GM19043 (cell line): ENCODE measurements around the gene PDPK1.
"Not testable (repeated sequence)": the region's sequence is repeated elsewhere in the genome, so short reads cannot be mapped to it uniquely, and the experiment has no call there.

ENCODE experiments used
- ATAC-seq: cut with Tn5 transposase; IDR thresholded peaks from one replicate; pipeline ENCODE4 v1.9.1; 2021; ENCODE audit warnings: low read depth; ENCODE audit not compliant: unreplicated experiment

PDPK1 gene

DNA sequence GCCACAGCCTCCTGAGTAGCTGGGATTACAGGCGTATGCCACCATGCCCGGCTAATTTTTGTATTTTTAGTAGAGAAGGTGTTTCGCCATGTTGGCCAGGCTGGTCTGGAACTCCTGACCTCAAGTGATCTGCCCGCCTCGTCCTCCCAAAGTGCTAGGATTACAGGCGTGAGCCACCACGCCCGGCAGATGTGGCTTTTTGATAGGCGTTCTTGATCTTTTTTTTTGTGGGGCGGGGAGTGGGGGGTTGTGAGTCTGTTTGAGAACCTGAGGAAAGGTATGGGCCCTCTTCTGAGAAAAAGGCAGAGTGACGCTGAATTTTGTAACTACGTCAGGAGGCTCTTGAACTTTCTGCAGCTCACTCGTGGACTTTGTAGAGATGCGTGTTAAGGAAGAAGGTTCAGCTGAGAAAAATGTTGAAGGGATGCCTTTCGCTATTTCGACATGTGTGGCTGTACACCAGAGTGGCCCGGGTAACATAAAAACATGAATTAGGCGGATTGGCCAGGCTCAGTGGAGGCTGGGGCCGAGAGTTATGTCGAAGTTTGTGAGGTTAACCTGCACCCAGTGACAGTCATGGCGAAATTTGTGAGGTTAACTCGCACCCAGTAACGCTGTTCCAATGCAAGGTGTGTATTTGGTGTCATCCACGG is 1.5 kb downstream of the PDPK1 start:
- ATAC-seq: not testable (repeated sequence)

DNA sequence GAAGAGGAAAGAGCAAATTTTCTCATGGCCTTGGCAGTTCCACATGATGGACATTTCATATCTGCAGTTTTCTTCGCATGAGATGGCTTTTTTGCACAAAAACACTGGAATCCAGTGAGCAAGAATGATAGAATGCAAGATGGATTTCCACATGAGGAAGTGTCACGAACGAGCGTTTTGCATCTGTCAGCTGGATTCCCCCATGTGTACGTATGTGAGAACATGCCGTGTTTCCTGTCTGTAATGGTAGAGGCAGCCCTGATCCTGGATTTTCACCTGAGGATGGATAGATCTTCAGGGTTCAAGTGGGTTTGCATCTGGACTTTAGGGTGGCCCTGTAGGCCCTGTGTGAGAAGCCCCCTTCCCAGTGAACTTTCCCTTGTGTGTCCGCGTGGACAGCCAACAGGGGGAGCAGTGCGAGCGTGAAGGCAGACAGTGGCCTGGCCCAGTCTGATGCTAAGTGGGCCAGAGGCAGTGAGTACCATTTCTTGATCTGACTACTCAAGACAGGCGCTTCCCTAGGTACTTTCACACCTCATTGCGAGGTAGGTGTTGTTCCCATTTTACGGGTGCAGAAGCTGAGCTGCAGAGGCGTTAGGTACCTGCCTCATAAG is 2.1 kb downstream of the PDPK1 start:
- ATAC-seq: not testable (repeated sequence)

DNA sequence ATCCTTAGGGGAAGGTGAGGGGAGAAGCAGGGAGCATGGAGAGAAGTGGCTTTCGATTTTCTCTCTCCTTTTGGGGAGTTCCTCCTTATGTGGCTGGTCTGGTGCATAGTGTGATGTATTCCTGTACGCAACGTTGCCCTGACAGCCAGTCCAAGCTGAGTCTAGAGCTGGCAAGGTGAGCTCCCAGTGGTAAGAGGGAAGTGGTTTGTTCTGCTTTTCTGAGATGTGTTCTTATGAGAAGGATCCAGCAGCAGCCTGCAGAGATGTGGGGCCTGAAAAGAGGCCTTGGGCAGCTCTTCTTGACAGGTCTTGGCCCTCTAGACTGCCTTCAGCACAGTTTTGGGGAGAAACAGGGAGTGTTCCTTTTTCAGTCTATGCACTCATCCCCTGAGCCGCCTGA is 3.1 kb downstream of the PDPK1 start:
- ATAC-seq: not testable (repeated sequence)

DNA sequence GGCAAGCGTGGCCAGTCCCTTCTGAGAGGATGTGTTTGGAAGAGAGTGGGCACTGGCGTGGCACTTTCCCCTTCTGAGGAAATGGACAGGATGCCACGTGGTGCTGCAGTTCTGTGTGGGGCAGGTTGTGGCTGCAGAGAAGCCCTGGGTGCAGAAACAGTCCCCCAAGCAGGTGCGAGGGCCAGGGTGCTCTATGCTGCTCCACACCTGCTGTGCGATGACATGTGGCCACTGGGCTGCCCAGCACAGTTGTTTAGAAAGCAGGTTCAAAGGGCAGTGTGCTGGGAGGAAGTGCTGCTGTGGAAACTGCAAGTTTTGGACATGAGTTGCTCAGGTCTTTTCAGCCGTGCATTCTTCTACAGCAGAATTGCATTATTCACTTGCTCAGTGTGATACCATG is 3.6 kb downstream of the PDPK1 start:
- not testable (repeated sequence) for ATAC-seq

DNA sequence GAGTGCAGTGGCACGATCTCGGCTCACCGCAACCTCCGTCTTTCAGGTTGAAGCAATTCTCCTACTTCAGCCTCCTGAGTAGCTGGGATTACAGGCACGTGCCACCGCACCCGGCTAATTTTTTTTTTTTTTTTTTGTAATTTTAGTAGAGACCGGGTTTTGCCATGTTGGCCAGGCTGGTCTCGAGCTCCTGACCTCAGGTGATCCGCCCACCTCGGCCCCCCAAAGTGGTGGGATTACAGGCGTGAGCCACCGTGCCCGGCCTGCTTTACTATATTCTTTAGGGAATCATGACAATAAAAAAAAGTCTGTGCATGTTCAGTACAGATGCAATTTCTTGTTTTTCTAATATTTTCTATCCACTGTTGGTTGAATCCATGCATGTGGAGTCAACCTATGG is 6.0 kb downstream of the PDPK1 start:
- not testable (repeated sequence) for ATAC-seq

DNA sequence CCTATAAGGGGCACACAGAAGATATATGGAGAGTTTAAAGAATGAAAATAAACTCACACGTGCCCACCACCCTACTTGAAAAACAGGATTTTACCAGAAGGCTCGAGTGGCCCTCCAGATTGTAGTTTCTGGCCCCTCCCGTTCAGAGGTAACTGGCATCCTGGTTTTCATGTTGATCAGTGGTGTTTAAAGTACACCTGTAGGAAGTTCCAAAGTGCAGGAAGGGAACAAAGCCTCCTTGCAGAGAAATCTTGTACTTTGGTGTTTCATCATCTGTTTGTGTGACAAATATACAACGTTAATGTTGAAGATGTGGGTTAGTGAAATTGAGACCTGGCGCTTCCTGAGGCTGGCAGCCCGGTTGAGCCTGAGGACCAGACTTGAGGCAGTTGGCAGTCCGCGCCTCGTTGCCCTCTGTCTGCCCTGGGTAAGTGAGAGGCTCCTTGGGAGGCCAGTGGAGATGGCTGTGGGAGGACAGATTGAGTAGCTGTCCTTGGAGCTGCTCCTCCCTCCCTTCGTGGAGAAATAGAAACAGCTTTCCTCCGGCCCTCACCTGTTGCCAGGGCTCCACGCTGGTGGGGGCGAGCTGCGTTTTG is 12.6 kb downstream of the PDPK1 start:
- ATAC-seq: not testable (repeated sequence)

DNA sequence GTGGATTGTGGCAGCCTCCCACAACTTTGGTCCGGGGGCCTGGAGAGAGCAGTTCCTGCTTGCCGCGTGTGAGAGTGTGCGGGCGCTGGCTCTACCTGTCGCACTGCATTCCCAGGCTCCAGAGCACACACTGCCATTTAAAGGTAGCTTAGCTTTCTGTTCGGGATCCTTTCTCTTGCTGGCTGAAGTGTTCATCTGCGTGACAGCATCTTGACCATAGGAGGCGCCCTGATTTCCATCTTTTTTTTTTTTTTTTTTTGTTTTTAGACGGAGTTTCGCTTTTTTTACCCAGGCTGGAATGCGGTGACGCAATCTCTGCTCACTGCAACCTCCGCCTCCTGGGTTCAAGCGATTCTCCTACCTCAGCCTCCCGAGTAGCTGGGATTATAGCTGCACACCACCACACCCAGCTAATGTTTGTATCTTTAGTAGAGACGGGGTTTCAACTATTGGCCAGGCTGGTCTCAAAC is 13.6 kb downstream of the PDPK1 start:
- not testable (repeated sequence) for ATAC-seq

DNA sequence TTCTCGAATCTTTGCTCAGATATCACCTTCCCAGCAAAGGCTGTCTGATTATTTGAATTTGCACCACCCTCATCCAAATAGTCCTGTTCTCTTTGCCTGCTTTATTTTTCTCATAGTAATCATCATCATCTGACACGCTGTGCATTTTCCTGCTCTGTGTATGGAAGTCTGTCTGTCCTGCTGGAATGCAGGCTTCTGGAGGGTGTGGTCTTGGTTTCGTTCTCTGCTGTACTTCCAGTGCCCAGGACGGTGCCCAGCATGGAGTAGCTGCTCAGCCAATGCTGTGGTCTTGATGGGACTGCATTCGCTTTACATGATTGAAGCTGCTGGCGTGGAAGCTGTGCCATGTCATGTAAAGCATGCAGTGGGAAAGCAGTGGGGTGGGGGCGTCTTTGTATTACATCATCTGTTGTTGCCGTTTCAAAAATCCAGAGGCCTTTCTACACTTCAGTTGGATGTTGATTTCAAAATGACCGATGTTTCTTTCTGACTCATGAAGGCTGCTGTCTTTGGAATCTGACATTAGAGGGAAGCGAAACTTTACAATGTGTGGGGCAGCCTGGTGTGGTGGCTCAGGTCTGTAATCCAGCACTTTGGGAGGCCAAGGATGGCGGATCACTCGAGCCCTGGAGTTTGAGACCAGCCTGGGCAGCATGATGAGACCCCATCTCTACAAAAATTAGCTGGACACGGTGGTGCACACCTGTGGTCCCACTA is 17.0 kb downstream of the PDPK1 start:
- ATAC-seq: not testable (repeated sequence)

DNA sequence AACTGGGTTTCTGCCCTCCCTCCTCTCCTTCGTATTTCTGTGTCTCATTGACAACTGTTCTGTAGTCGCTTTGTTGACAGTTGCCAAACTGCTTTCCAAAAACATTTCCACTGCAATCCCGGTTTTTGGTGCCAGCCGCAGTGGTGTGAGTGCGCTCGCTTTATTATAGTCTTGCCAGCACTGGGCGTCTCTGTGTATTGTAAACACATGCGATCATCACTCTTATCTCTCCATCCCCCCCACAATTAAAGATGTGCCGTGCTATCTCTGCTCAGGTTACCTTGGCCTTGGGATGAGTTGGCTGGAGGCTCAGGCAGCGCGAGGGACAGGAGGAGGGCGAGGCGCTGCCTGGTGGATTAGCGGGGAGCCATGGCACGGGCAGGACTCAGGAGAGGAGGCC is 19.3 kb downstream of the PDPK1 start:
- ATAC-seq: not testable (repeated sequence)

DNA sequence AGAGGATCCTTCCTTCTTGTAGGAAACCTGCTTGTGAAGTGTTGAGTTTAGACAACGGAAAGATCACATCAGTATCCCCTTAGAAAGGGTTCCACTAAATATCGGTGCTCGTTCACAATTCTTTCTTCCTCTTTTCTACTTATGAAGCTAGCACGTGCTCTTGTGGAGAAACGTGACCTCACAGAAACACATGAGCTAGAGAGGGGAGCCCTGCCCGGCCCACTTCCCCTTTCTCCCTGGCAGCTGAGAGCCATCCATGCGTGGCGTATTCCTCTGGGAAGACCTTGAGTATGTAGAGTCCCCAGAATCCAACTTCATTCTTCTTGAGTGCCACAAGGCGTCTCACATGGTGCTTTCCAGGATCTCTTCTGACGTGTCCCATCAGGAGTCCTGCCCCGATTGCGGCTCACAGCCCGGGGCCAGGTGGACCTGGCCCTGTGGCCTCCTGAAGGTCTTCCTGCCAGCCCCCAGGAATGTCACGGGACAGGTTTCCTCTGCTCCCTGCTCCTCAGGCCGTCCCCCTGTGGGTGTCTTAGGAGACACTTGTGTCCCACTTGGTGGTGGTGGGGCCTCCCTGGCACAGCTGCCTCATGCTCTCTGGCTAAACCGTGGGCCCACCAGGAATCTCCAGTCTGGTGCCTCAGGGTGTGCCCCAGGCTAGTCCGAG is 22.4 kb downstream of the PDPK1 start:
- ATAC-seq: not testable (repeated sequence)

DNA sequence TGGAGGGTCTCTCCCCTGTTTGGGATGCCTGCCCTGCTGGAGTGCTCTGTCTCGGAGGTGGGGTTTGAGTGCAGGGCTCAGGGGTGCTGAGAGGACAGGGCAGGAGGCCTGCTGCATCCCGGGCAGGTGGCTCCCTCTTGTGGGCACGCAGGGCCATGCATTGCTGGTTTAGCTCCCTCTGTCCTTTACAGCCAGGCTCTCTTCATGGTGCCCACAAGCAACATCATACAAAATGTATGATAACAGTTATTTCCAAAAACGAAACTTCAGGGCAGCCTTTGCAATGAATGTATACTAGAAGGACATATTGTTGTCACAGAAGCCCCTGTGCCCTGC is 22.9 kb downstream of the PDPK1 start:
- ATAC-seq: not testable (repeated sequence)

DNA sequence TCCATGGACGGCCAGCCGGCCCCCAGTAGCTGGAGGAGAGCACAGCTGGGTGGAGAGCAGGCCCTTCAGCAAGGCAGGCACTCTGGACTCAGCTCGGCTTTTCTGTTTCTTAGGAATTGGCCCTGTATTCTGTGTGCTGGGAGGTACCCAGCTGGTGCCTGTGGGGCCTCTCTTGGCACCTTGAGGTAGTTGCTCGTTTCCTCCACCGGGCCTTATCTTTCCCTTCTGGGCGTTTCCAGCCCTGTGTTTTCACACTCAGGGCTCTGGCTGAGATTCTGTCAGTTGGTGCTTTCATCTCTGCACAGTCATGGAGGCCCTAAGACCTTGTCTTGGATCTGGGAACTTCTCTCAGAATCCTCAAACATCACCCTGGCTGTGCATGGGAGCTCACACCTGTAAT is 29.7 kb downstream of the PDPK1 start:
- not testable (repeated sequence) for ATAC-seq

DNA sequence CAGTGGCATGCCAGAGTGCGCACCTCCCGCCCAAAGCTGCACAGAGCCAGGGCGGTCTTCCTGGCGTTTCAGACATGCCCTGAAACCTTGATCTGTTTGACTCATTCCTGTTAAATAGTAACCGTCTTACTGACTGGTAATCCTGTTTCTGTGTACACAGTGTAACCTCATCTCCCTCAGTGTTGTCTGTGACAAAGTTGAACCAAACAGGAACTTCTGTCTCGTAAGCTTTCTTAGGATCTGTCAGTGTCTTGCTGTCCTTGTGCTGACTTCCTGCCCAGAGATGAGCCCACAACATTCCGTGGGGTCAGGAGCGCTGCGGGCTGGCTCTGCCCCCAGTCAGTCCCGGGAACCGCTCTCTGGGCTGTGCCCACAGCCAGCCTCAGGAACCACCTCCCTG is 30.8 kb downstream of the PDPK1 start:
- not testable (repeated sequence) for ATAC-seq

DNA sequence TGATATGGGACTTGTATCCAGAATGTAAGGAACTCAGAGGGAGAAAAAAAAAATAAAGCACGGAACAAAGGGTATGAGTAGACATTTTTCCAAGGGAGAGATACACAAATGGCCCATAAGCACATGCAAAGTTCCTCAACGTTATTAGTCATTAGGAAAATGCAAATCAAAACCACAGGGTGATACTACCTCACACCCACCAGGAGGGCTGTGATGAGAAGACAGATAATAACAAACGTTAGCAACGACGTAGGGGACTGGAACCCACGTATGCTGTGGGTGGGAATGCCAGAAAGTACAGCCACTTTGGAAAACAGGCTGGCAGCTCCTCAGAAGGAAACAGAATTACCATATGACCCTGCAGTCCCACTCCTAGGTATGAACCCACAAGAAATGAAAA is 34.9 kb downstream of the PDPK1 start:
- ATAC-seq: not testable (repeated sequence)

DNA sequence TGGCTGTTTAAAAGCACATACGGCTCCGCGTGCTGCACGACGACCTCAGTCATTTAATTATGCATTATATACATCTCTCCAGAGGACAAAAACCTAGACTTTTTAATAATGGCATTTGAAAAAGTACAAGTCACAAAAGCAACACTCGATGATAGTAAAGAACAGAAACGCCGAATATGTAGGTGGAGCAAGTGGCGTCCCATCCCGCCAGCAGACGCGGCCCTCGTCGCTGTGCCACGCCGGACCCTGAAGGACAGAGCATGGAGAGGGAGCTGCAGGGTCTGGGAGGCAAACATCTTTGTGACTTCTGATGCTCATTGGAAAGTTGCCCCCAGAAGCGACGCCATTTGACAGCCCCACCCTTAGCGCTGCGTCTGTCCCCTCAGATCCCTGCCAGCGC is 38.0 kb downstream of the PDPK1 start:
- ATAC-seq: not testable (repeated sequence)

DNA sequence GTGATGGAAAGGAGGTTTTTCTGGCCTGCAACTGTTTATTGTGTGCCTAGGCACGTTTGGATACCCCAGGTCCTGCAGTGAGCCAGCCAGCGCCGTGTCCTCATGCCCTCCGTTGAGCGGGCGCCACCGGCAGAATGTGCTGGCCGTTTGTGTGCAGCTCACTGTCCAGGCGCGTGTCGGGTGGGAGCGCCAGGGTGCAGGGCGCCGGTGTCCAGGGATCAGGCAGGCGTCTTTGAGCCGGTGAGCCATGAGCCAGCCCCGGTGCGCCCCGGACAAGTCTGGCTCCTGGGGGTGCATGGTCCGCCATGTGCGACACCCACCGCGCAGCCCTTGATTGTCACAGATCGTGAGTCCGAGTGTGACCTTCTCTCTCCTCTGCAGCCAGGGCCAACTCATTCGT is 39.2 kb downstream of the PDPK1 start:
- ATAC-seq: not testable (repeated sequence)

DNA sequence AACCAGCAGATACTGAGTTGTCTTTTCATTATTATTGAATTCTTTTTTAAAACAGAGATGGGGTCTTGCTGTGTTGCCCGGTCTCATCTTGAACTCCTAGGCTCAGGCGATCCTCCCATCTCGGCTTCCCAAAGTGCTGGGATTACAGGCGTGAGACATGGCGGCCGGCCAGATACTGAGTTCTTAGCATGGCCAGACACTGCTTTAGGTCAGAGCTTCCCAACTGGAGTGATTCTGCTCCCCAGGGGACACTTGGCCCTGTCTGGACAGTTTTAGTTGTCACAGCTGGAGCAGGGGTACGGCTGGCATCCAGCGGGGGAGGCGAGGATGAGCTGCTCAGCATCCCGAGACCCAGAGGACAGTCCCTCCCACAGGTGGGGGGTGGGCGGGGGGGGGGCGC is 41.1 kb downstream of the PDPK1 start:
- not testable (repeated sequence) for ATAC-seq

DNA sequence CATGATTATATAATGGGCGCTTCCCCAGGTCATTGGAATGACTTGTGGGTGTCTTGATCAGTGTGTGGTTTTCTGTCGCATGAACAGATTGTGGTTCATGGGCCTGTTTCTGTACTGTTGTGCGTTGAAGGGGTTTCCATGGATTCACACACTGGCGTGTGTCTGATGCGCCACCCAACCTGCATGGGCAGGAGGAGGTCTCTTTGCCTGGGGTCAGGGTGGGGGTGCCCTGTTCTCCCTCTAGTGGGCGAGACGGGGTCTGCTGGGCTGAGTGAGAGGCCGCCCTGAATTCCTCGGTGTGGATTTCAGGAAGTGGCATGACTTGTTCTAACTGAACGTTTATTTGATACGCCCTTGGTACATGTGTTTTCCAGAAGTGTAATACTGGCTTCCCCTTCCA is 42.3 kb downstream of the PDPK1 start:
- ATAC-seq: not testable (repeated sequence)

DNA sequence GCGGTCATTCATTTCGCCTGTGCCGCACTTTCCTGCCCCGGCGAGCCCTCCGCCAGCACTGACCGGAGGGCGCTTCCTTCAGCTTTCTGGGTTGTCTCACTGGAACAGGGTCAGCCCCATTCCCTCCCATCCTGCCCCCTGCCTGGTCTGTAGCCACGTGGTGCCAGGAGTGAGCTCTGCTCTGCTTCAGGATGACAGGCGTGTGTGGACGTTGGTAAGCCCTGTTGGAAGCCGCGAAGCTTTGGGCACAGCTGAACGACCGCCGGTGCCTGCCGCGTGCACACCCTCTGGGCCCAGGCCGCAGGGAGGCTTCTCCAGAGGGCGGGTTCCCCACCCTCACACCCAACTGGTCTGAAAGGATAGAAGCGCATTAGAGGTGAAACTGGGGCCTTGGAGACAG is 43.0 kb downstream of the PDPK1 start:
- not testable (repeated sequence) for ATAC-seq

DNA sequence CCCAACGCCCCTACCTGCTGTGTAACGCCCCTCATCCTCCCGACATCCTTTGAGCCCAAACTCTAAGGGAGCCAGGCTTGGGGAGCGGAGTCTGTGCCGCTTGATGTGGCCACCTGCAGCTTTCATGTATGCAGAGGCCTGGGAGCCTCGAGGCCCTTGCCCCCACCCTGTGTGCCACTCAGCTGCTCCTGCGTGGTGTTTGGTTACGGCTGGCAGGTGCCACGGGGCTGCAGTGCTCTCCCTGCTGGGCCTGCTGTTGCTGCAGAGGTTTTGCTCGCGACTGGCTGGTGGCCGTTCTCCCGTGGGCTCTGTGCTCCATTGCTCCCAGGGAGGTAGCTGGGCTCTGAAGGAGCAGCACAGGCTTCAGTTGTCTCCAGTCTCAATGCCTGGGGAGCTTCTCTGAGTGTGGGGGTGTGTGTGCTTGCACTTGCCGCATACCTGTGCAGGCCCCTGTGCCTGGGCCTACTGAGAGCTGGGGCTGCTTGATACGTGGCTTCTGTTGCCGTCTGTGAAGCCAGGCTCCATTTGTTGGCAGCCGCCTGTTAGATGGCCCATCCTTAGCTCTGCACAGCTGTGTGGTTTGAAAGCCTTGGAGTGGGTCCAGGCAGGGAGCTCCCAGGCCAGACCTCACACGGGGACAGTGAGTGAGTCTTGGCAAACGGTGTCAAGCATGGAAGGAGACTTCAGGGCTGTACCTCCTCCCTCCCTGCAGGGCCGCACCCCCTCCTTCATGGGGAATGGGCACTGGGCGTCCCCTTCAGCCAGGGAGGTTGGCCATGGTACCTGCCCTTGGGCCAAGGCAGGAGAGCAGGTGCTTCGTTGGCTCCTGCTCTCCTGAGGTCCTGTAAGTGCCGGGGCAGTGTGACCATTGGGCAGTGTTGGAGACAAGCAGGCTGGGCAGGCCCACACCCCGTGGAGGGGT is 47.2 kb downstream of the PDPK1 start:
- no peak for ATAC-seq
